ENCODE results near the gene GNA15. TPM values are rescaled to one million over a fixed set of nuclear protein-coding genes. Genes with fewer than 3 reads are reported as not detected.

Gene GNA15
- total and polyA plus RNA-seq, 9 donors: 1.2 to 4.8 (median 1.4) TPM

GRCh38 chr19:3109491-3109890 lies 26.3 kb upstream of the GNA15 start:
- Histone ChIP-seq H3K9me3 (no peaks in the 10 kb centered on the region), H3K27me3 (no peaks in the 10 kb centered on the region), H3K4me3 (no peak overlapping the region), H3K4me1 (ENCODE audit: insufficient read depth) (peaks cover 4% of the 10 kb centered on the region), H3K36me3 (no peaks in the 10 kb centered on the region), H3K27ac (no peak overlapping the region)
- DNase-seq: peak in 1 of 5 donors; percentile 17
- intact Hi-C loops (cut with DNase I): loop anchor here in 1 of 4 donors (10.0 kb wide), 1 partner anchor 155 kb away; no protein-coding TSS in a partner anchor
- 88 to 91% (median 91%) methylated on average over 22 of the region's 22 CpGs for WGBS, 3 donors
- TF ChIP-seq EP300 (IDR thresholded peaks at IDR 0.05) (no peak), CTCF (IDR thresholded peaks at IDR 0.05) (no peak), POLR2A (IDR thresholded peaks at IDR 0.05) (no peak)

GRCh38 chr19:3110126-3110825 lies 25.6 kb upstream of the GNA15 start:
- TF ChIP-seq CTCF (IDR thresholded peaks at IDR 0.05) (no peak), POLR2A (IDR thresholded peaks at IDR 0.05) (no peak), EP300 (IDR thresholded peaks at IDR 0.05) (no peak)
- Histone ChIP-seq H3K4me3 (no peak overlapping the region), H3K36me3 (no peaks in the 10 kb centered on the region), H3K27me3 (no peaks in the 10 kb centered on the region), H3K9me3 (no peaks in the 10 kb centered on the region), H3K4me1 (ENCODE audit: insufficient read depth) (peaks cover 3% of the 10 kb centered on the region), H3K27ac (no peak overlapping the region)
- WGBS, 3 donors: 90 to 93% (median 90%) methylated on average over 36 to 37 of the region's 37 CpGs
- intact Hi-C loops (cut with DNase I): loop anchor here in 1 of 4 donors (10.0 kb wide), 1 partner anchor 155 kb away; no protein-coding TSS in a partner anchor
- peak in 1 of 5 donors; percentile 19 for DNase-seq

- no peak for DNase-seq
- H3K4me3 ChIP-seq: no peak overlapping the region
- no peaks in the 10 kb centered on the region for H3K36me3 ChIP-seq
- H3K4me1 ChIP-seq (ENCODE audit: insufficient read depth): peaks cover under 1% of the 10 kb centered on the region
- TF ChIP-seq POLR2A (IDR thresholded peaks at IDR 0.05) (no peak), CTCF (IDR thresholded peaks at IDR 0.05) (no peak)
- H3K27ac ChIP-seq: no peak overlapping the region
- H3K27me3 ChIP-seq: no peaks in the 10 kb centered on the region
- intact Hi-C loops (cut with DNase I): loop anchor here in 1 of 4 donors (10.0 kb wide), 1 partner anchor 157 kb away; no protein-coding TSS in a partner anchor
- H3K9me3 ChIP-seq: no peaks in the 10 kb centered on the region
- 95 to 99% (median 95%) methylated on average over 17 of the region's 17 CpGs for WGBS, 3 donors
Observed at GRCh38 chr19:3111586-3112247, 24.1 kb upstream of the GNA15 start.

GRCh38 chr19:3112375-3113099 lies 23.3 kb upstream of the GNA15 start:
- no peak for TF ChIP-seq POLR2A (IDR thresholded peaks at IDR 0.05)
- TF ChIP-seq EP300 (IDR thresholded peaks at IDR 0.05): no peak
- TF ChIP-seq CTCF (IDR thresholded peaks at IDR 0.05): no peak
- no peak overlapping the region for H3K4me3 ChIP-seq
- H3K27me3 ChIP-seq: no peaks in the 10 kb centered on the region
- DNase-seq: no peak
- no peak overlapping the region for H3K27ac ChIP-seq
- H3K36me3 ChIP-seq: no peaks in the 10 kb centered on the region
- WGBS, 3 donors: 85 to 88% (median 86%) methylated on average over 36 to 38 of the region's 38 CpGs
- intact Hi-C loops (cut with DNase I): loop anchor here in 1 of 4 donors (10.0 kb wide), 1 partner anchor 158 kb away; no protein-coding TSS in a partner anchor
- H3K4me1 ChIP-seq (ENCODE audit: insufficient read depth): no peaks in the 10 kb centered on the region
- no peaks in the 10 kb centered on the region for H3K9me3 ChIP-seq
